Skeletal muscle tissue (tissue), 4 donors: ENCODE measurements around the gene SEC24C. TPM values are rescaled to one million over a fixed set of nuclear protein-coding genes. Genes with fewer than 3 reads are reported as not detected.

Experiments
- H3K27ac ChIP-seq: one replicate; pipeline ENCODE4 v1.7.0; 2013; ENCODE audit warnings: mild to moderate bottlenecking, low read depth, low read length, inconsistent platforms
- H3K27me3 ChIP-seq, 3 donors: one replicate each; pipeline ENCODE4 v1.7.0; 2013; ENCODE audit warnings: low read length in 3 of 3; ENCODE audit not compliant: control insufficient read depth in 3 of 3, insufficient read depth in 3 of 3
- H3K36me3 ChIP-seq, 3 donors: one replicate each; pipeline ENCODE4 v1.7.0; 2013; ENCODE audit warnings: low read length in 3 of 3; ENCODE audit not compliant: control insufficient read depth in 3 of 3, insufficient read depth in 3 of 3
- H3K4me1 ChIP-seq, 3 donors: one replicate each; pipeline ENCODE4 v1.7.0; 2013; ENCODE audit warnings: low read length in 3 of 3, mild to moderate bottlenecking in 3 of 3; ENCODE audit not compliant: control insufficient read depth in 3 of 3, insufficient read depth in 3 of 3
- H3K4me3 ChIP-seq, 3 donors: one replicate each; pipeline ENCODE4 v1.7.0; 2013; ENCODE audit warnings: low read length in 3 of 3
- H3K9ac ChIP-seq, 3 donors: one replicate each; pipeline ENCODE4 v1.7.0; 2013; ENCODE audit warnings: low read length in 3 of 3, mild to moderate bottlenecking in 3 of 3, moderate library complexity in 2 of 3, low read depth in 1 of 3
- H3K9me3 ChIP-seq, 3 donors: one replicate each; pipeline ENCODE4 v1.7.0; 2013; ENCODE audit warnings: low read length in 3 of 3; ENCODE audit not compliant: control insufficient read depth in 3 of 3
- total RNA-seq: library from RNA; depleted of rRNA; stranded (reverse); fragments of >200 nt; gene quantifications from one replicate; pipeline ENCODE4 v1.2.3, GENCODE V29; 2014
- donor health status: Osteomylitis.

SEC24C gene
- total RNA-seq, 1 donor from 2014 or later, result 41.8 TPM

DNA sequence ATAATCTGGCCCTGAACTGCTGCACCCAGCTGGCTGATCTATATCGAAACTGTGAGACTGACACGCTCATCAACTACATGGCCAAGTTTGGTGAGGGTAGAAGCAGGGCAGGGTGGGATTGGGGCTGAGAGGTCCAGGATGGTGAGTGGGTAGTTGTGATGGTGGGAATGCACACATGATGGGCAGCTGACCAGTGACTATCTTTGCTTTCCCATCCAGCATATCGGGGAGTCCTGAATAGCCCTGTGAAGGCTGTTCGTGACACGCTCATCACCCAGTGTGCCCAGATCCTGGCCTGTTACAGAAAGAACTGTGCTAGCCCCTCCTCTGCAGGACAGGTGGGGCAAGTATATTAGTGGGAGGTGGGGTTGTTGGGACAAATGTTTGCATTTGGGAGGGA is 25.2 kb downstream of the SEC24C start:
- peaks cover 60 to 66% (median 66%) of the 10 kb centered on the region in 3 donors for H3K36me3 ChIP-seq
- H3K9ac ChIP-seq, result no peak overlapping the region
- no peak overlapping the region for H3K4me3 ChIP-seq
- H3K27ac ChIP-seq, result no peak overlapping the region
- H3K9me3 ChIP-seq, result no peaks in the 10 kb centered on the region
- no peaks in the 10 kb centered on the region for H3K27me3 ChIP-seq
- peaks cover 19 to 31% (median 20%) of the 10 kb centered on the region in 3 donors for H3K4me1 ChIP-seq

DNA sequence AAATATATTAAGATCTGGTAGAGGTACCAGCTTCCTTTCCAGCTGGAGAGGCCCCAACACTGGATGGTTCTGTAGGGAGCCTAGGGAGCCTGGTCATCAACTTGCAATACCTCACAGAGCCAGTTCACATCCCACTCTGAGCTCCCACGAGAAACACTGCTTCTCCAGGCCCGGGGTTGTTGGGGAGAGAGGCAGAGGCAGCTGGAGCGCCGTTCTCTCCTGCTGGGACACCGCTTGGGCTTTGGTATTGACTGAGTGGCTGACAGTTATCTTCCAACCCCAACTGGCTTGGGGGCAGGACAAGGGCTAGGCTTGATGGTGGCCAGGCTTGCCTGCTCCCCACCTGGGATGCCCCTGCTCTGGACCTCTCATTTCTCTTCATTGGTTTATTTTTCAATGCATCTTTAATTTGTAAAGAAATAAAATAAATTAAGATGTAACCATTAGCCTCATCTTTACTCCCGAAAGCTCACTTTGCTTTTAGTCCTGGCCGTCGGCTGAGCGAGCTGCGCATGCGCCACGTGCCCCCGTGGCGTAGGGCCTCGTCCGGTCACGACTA is 27.6 kb downstream of the SEC24C start:
- H3K36me3 ChIP-seq, result peaks cover 43 to 48% (median 45%) of the 10 kb centered on the region in 3 donors
- H3K4me3 ChIP-seq, result peak overlapping the region; percentile 88 to 91 (median 91)
- no peaks in the 10 kb centered on the region for H3K9me3 ChIP-seq
- no peaks in the 10 kb centered on the region for H3K27me3 ChIP-seq
- H3K27ac ChIP-seq, result peak overlapping the region; percentile 97
- H3K9ac ChIP-seq, result peak overlapping the region; percentile 86 to 94 (median 90)
- peaks cover 27 to 43% (median 31%) of the 10 kb centered on the region in 3 donors for H3K4me1 ChIP-seq

DNA sequence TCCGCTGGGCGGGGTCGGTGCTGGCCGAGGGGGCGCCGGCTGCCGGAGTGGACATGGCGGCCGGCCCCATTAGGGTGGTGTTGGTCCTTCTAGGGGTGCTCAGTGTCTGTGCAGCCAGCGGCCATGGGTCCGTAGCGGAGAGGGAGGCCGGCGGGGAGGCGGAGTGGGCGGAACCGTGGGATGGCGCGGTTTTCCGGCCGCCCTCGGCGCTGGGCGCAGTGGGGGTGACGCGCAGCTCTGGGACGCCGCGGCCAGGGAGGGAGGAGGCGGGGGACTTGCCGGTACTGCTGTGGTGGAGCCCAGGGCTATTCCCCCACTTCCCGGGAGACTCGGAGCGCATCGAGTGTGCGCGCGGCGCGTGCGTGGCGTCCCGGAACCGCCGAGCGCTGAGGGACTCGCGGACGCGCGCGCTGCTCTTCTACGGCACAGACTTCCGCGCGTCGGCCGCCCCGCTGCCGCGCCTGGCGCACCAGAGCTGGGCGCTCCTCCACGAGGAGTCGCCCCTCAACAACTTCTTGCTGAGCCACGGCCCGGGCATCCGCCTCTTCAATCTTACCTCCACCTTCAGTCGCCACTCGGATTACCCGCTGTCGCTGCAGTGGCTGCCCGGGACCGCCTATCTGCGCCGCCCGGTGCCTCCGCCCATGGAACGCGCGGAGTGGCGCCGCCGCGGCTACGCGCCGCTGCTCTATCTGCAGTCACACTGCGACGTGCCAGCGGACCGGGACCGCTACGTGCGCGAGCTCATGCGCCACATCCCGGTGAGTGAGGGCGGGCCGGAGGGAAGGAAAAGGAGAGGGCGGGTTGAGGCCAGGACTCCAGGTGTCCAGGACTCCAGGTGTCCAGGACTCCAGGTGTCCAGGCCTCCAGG is 28.3 kb downstream of the SEC24C start:
- peak overlapping the region; percentile 97 for H3K27ac ChIP-seq
- H3K9ac ChIP-seq, result peak overlapping the region; percentile 86 to 94 (median 90)
- H3K4me3 ChIP-seq, result peak overlapping the region; percentile 88 to 91 (median 91)
- H3K9me3 ChIP-seq, result no peaks in the 10 kb centered on the region
- H3K27me3 ChIP-seq, result no peaks in the 10 kb centered on the region
- peaks cover 27 to 43% (median 31%) of the 10 kb centered on the region in 3 donors for H3K4me1 ChIP-seq
- H3K36me3 ChIP-seq, result peaks cover 40 to 44% (median 40%) of the 10 kb centered on the region in 3 donors

DNA sequence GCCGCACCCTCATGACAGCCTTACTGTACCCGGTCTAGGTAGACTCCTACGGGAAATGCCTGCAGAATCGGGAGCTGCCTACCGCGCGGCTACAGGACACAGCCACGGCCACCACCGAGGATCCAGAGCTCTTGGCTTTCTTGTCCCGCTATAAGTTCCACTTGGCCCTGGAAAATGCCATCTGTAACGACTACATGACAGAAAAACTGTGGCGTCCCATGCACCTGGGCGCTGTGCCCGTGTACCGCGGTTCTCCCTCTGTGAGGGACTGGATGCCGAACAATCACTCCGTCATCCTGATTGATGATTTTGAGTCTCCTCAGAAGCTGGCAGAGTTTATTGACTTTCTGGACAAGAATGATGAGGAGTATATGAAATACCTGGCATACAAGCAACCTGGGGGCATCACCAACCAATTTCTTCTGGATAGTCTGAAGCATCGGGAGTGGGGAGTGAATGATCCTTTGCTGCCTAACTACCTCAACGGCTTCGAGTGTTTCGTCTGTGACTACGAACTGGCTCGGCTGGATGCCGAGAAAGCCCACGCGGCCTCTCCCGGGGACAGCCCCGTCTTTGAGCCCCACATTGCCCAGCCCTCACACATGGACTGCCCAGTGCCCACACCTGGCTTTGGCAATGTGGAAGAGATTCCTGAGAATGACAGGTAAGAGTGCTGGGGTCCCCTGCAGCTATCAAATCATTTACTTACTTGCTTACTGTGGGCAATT is 29.1 kb downstream of the SEC24C start:
- Histone ChIP-seq H3K27me3 (no peaks in the 10 kb centered on the region), H3K4me3 (peak overlapping the region; percentile 88 to 91 (median 91)), H3K9me3 (no peaks in the 10 kb centered on the region), H3K4me1 (peaks cover 27 to 43% (median 31%) of the 10 kb centered on the region in 3 donors), H3K9ac (peak overlapping the region; percentile 86 to 94 (median 90)), H3K27ac (peak overlapping the region; percentile 97), H3K36me3 (peaks cover 34 to 40% (median 39%) of the 10 kb centered on the region in 3 donors)

DNA sequence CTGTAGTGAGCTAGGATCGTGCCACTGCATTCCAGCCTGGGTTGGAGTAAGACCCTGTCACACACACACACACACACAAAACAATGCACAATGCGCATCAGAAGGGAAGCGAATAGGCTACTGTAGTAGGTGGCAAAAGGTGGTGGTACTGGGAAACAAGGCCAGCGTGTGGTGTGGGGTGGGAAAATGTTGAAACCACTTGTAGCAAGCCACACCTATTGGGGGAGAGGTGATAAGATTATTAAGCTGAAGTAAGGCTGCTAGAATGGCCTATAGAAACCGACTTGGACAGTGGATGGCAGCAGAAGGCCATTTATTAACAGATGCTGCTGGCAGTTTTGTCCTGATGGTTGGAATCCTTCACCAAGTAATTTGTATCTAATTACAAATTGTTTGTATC is 30.5 kb downstream of the SEC24C start:
- Histone ChIP-seq H3K9ac (peak overlapping the region in 1 of 3 donors; percentile 55), H3K4me3 (peak overlapping the region in 2 of 3 donors; percentile 4 to 17), H3K27ac (no peak overlapping the region), H3K36me3 (peaks cover 24 to 29% (median 29%) of the 10 kb centered on the region in 3 donors), H3K4me1 (peaks cover 27 to 43% (median 31%) of the 10 kb centered on the region in 3 donors), H3K27me3 (no peaks in the 10 kb centered on the region), H3K9me3 (no peaks in the 10 kb centered on the region)

DNA sequence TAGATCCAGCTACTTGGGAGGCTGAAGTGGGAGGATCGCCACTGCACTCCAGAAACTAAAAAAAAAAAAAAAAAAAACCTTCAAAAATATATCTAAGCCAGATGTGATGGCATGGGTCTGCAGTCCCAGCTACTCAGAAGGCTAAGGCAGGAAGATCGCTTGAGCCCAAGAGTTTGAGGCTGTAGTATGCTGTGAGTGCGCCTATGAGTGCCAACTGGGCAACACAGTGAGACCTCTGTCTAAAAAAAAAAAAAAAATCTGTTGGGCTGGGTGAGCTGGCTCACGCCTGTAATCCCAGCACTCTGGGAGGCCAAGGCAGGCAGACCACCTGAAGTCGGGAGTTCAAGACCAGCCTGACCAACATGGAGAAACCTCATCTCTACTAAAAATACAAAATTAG is 34.8 kb downstream of the SEC24C start:
- H3K9ac ChIP-seq, result no peak overlapping the region
- H3K4me1 ChIP-seq, result peaks cover 26 to 43% (median 40%) of the 10 kb centered on the region in 3 donors
- H3K4me3 ChIP-seq, result no peak overlapping the region
- H3K36me3 ChIP-seq, result peaks cover 4 to 16% (median 14%) of the 10 kb centered on the region in 3 donors
- H3K9me3 ChIP-seq, result no peaks in the 10 kb centered on the region
- H3K27me3 ChIP-seq, result no peaks in the 10 kb centered on the region
- no peak overlapping the region for H3K27ac ChIP-seq

DNA sequence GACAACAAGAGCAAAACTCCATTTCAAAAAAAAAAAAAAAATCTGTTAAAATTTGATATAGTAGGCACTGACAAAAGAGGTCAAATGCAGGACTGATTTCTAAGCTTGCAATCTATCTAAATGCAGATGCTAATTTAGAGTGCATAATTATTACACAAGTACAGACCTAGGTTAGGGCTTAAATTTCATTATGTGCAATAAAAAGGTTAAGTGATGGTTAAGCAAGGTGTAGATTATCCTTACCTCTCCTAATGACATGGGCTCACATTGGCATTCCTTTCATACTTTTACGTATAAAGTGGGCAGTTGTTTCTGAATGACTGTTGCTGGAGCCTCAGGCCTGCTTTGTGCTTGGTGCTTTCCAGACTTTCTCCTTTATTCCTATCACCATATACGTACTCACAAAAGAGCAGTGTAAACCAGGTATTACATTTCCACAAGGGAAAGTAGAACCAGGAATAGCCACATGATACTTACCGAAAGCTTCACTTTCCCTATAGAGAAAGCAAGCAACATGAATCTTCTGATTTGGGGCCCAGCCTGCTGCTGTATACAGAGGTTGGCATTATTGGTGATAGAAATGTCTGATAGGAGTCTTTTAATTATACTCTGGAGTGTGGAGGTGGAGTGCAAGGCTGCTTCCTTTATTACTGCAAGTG is 35.5 kb downstream of the SEC24C start:
- no peak overlapping the region for H3K9ac ChIP-seq
- H3K27ac ChIP-seq, result no peak overlapping the region
- peaks cover 24 to 43% (median 37%) of the 10 kb centered on the region in 3 donors for H3K4me1 ChIP-seq
- no peak overlapping the region for H3K4me3 ChIP-seq
- H3K27me3 ChIP-seq, result no peaks in the 10 kb centered on the region
- peaks cover 4 to 16% (median 14%) of the 10 kb centered on the region in 3 donors for H3K36me3 ChIP-seq
- no peaks in the 10 kb centered on the region for H3K9me3 ChIP-seq

DNA sequence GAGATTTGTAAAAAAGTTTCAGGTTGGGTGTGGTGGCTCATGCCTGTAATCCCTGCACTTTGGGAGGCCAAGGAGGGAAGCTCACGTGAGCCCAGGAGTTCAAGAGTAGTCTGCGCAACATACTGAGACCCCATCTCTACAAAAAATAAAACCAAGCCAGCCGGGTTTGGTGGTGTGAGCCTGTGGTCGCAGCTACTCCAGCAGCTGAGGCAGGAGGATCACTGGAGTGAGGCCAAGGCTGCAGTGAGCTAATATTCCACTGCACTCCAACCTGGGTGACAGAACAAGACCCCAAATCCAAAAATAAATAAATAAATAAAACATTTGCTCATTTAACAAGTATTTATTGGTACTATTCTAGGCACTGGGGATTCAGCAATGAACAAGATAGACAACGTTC is 36.1 kb downstream of the SEC24C start:
- no peaks in the 10 kb centered on the region for H3K27me3 ChIP-seq
- no peaks in the 10 kb centered on the region for H3K9me3 ChIP-seq
- peaks cover 23 to 41% (median 34%) of the 10 kb centered on the region in 3 donors for H3K4me1 ChIP-seq
- peak overlapping the region in 2 of 3 donors; percentile 51 to 97 for H3K9ac ChIP-seq
- no peak overlapping the region for H3K27ac ChIP-seq
- peaks cover 4 to 15% (median 11%) of the 10 kb centered on the region in 3 donors for H3K36me3 ChIP-seq
- peak overlapping the region in 1 of 3 donors; percentile 30 for H3K4me3 ChIP-seq

DNA sequence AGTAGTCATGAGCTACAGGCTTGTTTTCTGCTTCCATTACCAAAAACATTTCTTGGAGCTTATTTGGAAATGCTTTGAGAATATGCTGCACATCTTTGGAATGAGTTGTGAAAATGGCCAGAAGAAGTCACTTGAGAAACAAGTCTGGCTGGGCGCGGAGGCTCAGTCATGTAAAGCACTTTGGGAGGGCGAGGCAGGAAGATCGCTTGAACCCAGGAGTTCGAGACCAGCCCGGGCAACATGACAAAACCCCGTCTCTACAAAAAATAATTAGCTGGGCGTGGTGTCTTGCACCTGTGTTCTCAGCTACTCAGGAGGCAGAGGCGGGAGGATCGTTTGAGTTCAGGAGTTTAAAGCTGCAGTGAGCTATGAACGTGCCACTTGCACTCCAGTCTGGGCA is 36.8 kb downstream of the SEC24C start:
- Histone ChIP-seq H3K4me1 (peaks cover 23 to 41% (median 31%) of the 10 kb centered on the region in 3 donors), H3K4me3 (peak overlapping the region; percentile 78 to 99 (median 96)), H3K36me3 (peaks cover 2 to 9% (median 8%) of the 10 kb centered on the region in 3 donors), H3K9ac (peak overlapping the region; percentile 93 to 99 (median 97)), H3K27ac (peak overlapping the region; percentile 92), H3K27me3 (no peaks in the 10 kb centered on the region), H3K9me3 (no peaks in the 10 kb centered on the region)
